Adrenal gland (tissue), 5 donors: ENCODE measurements around the gene TDRD1.

Source experiments
- POLR2A ChIP-seq, 2 donors: fragments of 450-650 bp; IDR thresholded peaks; one replicate each; pipeline ENCODE4 v1.6.1; 2017; ENCODE audit warnings: antibody characterized with exemption in 2 of 2, mild to moderate bottlenecking in 2 of 2, moderate library complexity in 1 of 2
- TF ChIP-seq, protein P1 (sequence below), 6 experiments: fragments of 450-650 bp in 4 of 6; fragments of 200-600 bp in 2 of 6; sonication (generic) in 1 of 6; IDR thresholded peaks; 1 replicate in 5 of 6; 2 replicates in 1 of 6; pipeline versions ENCODE4 v1.5.1 to v1.8.0; 2016 to 2021; ENCODE audit warnings: antibody characterized with exemption in 6 of 6, mild to moderate bottlenecking in 2 of 6, moderate library complexity in 1 of 6
- donor health status: DM: no; HTN: no; CAD: no.

DNA sequence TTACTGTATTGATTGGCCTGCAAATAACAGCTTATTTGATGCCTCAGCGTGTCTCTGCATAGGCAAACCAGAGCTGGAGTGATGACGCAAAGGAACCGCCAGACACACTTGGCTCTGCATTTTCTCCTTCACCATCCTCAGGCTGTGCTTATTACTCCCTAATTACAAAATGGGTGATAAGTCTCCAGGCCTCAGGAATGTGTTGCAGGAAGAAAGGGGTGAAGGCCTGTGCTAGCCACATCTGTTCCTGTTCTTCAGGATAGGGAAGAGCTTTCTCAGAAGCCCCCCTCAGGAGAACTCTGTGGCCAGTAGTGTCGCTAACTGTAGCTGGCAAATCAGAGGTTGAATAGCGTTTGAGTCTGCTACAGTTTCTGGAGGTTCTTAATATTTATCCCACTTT is 5.1 kb downstream of the TDRD1 start:
- TF ChIP-seq, protein P1, sequence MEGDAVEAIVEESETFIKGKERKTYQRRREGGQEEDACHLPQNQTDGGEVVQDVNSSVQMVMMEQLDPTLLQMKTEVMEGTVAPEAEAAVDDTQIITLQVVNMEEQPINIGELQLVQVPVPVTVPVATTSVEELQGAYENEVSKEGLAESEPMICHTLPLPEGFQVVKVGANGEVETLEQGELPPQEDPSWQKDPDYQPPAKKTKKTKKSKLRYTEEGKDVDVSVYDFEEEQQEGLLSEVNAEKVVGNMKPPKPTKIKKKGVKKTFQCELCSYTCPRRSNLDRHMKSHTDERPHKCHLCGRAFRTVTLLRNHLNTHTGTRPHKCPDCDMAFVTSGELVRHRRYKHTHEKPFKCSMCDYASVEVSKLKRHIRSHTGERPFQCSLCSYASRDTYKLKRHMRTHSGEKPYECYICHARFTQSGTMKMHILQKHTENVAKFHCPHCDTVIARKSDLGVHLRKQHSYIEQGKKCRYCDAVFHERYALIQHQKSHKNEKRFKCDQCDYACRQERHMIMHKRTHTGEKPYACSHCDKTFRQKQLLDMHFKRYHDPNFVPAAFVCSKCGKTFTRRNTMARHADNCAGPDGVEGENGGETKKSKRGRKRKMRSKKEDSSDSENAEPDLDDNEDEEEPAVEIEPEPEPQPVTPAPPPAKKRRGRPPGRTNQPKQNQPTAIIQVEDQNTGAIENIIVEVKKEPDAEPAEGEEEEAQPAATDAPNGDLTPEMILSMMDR (IDR thresholded peaks at IDR 0.05): no peak
- no peak for TF ChIP-seq POLR2A (IDR thresholded peaks at IDR 0.05)
